HK-2 (cell line): Measurements from ENCODE around the gene P4HA1.

Source experiments
- DNase-seq: peaks from one replicate; pipeline ENCODE4 v3.0.0-alpha.2; 2018; ENCODE audit not compliant: unreplicated experiment

P4HA1 gene

GRCh38 chr10:72981028-72981881 lies 115.4 kb downstream of the P4HA1 start:
- no peak for DNase-seq

DNA sequence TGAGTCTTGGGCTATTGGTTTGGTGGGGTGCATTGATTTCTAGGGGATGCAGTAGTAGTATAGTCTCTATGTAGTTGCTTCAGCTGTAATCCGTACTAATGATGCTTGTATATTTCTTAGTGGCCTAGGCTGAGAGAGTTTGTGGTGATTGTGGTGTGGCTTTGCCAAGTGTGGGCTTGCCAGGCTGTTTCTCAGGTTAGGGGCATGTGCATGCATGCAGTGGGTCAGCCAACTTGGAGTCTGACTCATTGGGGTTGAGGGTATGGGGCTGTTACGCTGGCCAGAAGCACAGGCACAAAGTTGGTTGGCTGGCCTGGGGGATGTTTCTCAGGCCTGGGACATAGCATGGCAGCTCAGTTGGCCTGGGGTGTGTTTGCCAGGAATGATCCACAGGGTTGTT lies 116.3 kb downstream of the P4HA1 start:
- no peak for DNase-seq

- no peak for DNase-seq
Observed at GRCh38 chr10:72979709-72980108, 117.0 kb downstream of the P4HA1 start.

GRCh38 chr10:72976886-72977285 lies 119.8 kb downstream of the P4HA1 start:
- DNase-seq, result no peak
